OCI-LY3 (cell line): Measurements from ENCODE around the gene OGFOD2.

Source experiments
- H2AFZ ChIP-seq: fragments of 200-600, 300-600 bp; shearing (Covaris generic); 2 replicates; pipeline ENCODE4 v1.6.0; 2014; ENCODE audit warnings: antibody characterized with exemption, low read depth, low read length
- H3K27ac ChIP-seq: fragments of 200-600, 300-600 bp; sonication (generic); 2 replicates; pipeline ENCODE4 v1.5.1; 2014; ENCODE audit warnings: mild to moderate bottlenecking, low read length, moderate library complexity, mixed read lengths
- H3K27me3 ChIP-seq: fragments of 200-600, 300-600 bp; sonication (generic); 2 replicates; pipeline ENCODE4 v1.6.1; 2014; ENCODE audit warnings: low read depth, low read length, mixed read lengths
- H3K36me3 ChIP-seq: fragments of 200-600, 300-600 bp; sonication (generic); replicated peaks from 2 replicates; pipeline ENCODE3; 2014; ENCODE audit warnings: low read depth, low read length, mixed read lengths
- H3K4me1 ChIP-seq: fragments of 300-600, 200-600 bp; sonication (generic); 2 replicates; pipeline ENCODE4 v1.6.1; 2014; ENCODE audit warnings: low read length, mixed read lengths
- H3K4me2 ChIP-seq: fragments of 200-600, 300-600 bp; sonication (generic); 2 replicates; pipeline ENCODE4 v1.6.1; 2014; ENCODE audit warnings: low read length, mixed read lengths
- H3K4me3 ChIP-seq: fragments of 300-600, 200-600 bp; sonication (generic); 2 replicates; pipeline ENCODE4 v1.5.1; 2014; ENCODE audit warnings: antibody characterized with exemption, mild to moderate bottlenecking, low read length, moderate library complexity
- H3K79me2 ChIP-seq: fragments of 300-600, 200-600 bp; shearing (Covaris generic); 2 replicates; pipeline ENCODE4 v1.6.1; 2014; ENCODE audit warnings: mild to moderate bottlenecking, low read length, mixed read lengths
- H3K9ac ChIP-seq: fragments of 300-600, 200-600 bp; shearing (Covaris generic); 2 replicates; pipeline ENCODE4 v1.6.0; 2014; ENCODE audit warnings: mild to moderate bottlenecking, low read length, moderate library complexity
- H3K9me3 ChIP-seq: fragments of 200-600, 300-600 bp; shearing (Covaris generic); 2 replicates; pipeline ENCODE4 v1.6.1; 2014; ENCODE audit warnings: low read length, mixed read lengths; ENCODE audit not compliant: insufficient read depth
- H4K20me1 ChIP-seq: fragments of 200-600, 300-600 bp; sonication (generic); 2 replicates; pipeline ENCODE4 v1.6.1; 2016; ENCODE audit warnings: low read length, mixed read lengths; ENCODE audit not compliant: insufficient read depth
- CTCF ChIP-seq: fragments of 200-600, 300-600 bp; sonication (generic); IDR thresholded peaks from 2 replicates; pipeline ENCODE4 v1.5.1; 2014; ENCODE audit warnings: antibody characterized with exemption, low read length, low read depth
- EZH2phosphoT487 ChIP-seq: fragments of 200-600 bp; shearing (Covaris generic); IDR thresholded peaks from 2 replicates; pipeline ENCODE4 v1.6.1; 2018; ENCODE audit warnings: antibody characterized with exemption, mixed run types, low read depth

Gene OGFOD2

DNA sequence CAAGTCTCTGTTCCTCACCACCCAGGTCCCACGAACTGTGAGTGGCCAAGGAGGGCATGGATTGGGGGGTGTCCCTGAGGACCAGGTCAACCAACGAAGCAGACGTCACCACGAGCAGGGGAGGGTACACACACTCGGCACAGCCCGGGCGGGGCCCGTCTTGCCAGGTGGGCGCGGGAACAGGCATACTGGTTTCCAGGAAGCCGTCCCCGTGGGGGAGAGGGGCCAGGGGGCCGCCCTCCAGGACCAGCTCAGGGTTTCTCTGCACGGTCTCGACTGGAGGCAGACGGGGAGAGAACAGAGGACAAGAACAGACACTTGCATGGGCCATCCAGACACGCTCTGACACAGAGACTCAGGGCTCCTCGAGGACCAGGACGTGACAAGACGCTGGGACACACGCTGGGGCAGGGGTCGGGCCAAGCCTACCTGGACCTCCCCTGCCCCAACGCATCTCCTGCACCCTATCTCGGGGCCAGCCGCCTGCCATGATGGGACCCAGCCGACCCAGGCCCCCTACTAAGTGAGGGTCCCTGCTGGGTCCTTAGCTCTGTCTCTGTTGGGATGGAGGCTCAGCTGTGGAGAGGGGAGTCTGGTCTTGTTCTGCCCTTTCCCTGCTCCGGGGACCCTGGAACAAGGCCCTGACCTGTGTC lies 16.7 kb downstream of the OGFOD2 start:
- no peaks in the 10 kb centered on the region for H3K79me2 ChIP-seq

DNA sequence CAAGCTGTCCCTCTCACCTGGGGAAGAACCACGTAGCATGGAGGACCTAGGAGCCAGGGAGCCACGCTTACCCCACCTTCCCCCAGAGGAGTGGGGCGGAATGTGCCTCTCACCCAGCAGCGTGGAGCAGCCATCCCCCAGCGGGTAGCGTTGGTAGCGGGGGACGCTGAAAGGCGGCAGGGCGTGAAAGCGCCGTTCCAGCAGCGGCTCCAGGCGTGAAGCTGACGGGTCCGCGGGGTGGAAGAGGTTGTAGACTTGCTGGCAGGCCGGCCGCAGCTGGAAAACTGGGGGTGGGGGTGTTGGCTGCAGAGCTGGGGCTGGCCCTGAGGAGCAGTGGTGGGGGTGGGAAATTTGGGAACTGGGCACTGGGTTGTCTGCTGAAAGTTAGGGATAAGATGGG lies 17.3 kb downstream of the OGFOD2 start:
- Histone ChIP-seq H3K4me3 (no peak overlapping the region), H3K36me3 (no peaks in the 10 kb centered on the region), H3K27me3 (peaks cover 6% of the 10 kb centered on the region; the same call in 1 of the 2 replicates), H2AFZ (no peak overlapping the region), H3K4me2 (peak overlapping the region; percentile 68; the same call in 1 of the 2 replicates), H3K4me1 (peaks cover 23% of the 10 kb centered on the region), H3K27ac (no peak overlapping the region), H3K9ac (no peak overlapping the region), H4K20me1 (peaks cover 6% of the 10 kb centered on the region; the same call in 1 of the 2 replicates), H3K79me2 (no peaks in the 10 kb centered on the region), H3K9me3 (no peaks in the 10 kb centered on the region)
- TF ChIP-seq EZH2phosphoT487 (no peak), CTCF (no peak)

More for the DNA sequence above, 16.7 kb downstream of the OGFOD2 start:
- H3K4me2 ChIP-seq: no peak overlapping the region
- H3K4me1 ChIP-seq: peaks cover 23% of the 10 kb centered on the region
- TF ChIP-seq EZH2phosphoT487 (no peak), CTCF (no peak)
- no peaks in the 10 kb centered on the region for H3K36me3 ChIP-seq
- no peaks in the 10 kb centered on the region for H3K9me3 ChIP-seq
- no peak overlapping the region for H2AFZ ChIP-seq
- H3K27ac ChIP-seq: no peak overlapping the region
- peaks cover 6% of the 10 kb centered on the region; the same call in 1 of the 2 replicates for H4K20me1 ChIP-seq
- H3K4me3 ChIP-seq: no peak overlapping the region
- peaks cover 6% of the 10 kb centered on the region; the same call in 1 of the 2 replicates for H3K27me3 ChIP-seq
- no peak overlapping the region for H3K9ac ChIP-seq

DNA sequence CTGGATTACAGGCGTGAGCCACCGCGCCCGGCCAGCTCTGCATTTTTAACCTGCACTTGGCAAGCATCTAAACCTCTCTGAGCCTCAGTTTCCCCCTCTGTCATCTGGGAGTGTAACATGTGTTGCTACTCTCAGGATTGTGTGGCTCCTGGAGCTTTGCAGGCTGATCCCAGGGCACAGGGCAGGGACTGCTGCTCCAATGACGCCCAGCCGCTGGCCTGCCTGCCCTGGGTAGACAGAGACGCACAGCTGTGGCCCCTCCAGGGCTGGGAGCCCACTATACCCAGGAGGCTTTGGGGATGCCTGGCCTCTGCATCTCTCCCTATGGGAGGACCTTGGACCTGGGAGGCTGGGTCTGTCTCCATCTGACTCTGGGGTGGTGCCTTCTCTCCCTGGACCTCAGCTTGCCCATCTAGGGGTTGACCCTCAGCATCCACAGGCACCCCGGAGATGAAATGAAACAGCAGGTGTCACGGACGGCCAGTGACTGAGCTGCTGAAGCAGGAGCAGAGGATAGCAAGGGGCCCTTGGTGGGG lies 19.2 kb downstream of the OGFOD2 start:
- TF ChIP-seq CTCF (no peak), EZH2phosphoT487 (no peak)
- no peak overlapping the region for H3K9ac ChIP-seq
- peak overlapping the region; percentile 54 for H3K4me3 ChIP-seq

DNA sequence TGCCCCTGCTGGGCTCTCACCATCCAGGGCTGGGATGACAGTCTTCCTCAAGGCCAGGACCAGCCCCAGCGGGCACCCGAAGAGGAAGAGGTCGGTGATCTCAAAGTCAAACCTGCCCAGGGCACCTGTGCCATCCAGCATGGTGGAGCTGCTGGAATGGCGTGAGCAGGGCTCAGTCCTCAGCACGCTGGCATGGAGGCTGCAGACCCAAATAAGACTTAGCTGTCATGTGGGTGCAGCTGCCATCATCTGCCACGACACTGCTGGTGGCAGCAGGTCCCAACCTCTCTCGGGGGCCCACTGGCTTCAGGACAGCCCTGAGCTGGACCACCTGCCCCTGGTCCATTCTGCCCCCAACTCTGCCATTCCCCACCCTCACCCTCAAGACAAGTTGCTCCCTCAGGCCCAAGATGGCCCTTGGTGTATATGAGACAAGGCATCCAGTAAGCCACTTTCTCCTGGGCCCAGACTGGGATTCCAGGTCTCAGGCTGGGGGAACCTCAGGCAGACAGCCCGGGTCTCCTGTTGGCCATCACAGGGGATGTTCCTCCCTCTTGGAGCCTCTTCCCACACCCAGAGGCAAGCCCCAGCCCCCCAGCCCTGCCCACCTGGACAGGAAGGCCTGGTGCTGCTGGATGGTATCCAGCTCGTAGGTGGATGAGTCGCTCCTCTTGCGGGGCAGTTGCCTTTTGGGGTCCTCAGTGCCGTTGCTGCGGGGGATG lies 19.9 kb downstream of the OGFOD2 start:
- no peak overlapping the region for H3K9ac ChIP-seq
- H3K27ac ChIP-seq: no peak overlapping the region
- peaks cover 6% of the 10 kb centered on the region; the same call in 1 of the 2 replicates for H4K20me1 ChIP-seq
- H3K4me2 ChIP-seq: no peak overlapping the region
- H3K27me3 ChIP-seq: peaks cover 6% of the 10 kb centered on the region; the same call in 1 of the 2 replicates
- no peak overlapping the region for H3K4me3 ChIP-seq
- H2AFZ ChIP-seq: no peak overlapping the region
- no peaks in the 10 kb centered on the region for H3K36me3 ChIP-seq
- H3K4me1 ChIP-seq: peaks cover 25% of the 10 kb centered on the region
- no peaks in the 10 kb centered on the region for H3K9me3 ChIP-seq
- H3K79me2 ChIP-seq: no peaks in the 10 kb centered on the region
- TF ChIP-seq CTCF (no peak), EZH2phosphoT487 (no peak)

More for the DNA sequence above, 19.2 kb downstream of the OGFOD2 start:
- Histone ChIP-seq H3K27ac (no peak overlapping the region), H2AFZ (no peak overlapping the region), H3K36me3 (no peaks in the 10 kb centered on the region), H3K4me2 (peak overlapping the region; percentile 68), H3K9me3 (no peaks in the 10 kb centered on the region), H4K20me1 (peaks cover 6% of the 10 kb centered on the region; the same call in 1 of the 2 replicates), H3K27me3 (peaks cover 6% of the 10 kb centered on the region; the same call in 1 of the 2 replicates), H3K4me1 (peaks cover 23% of the 10 kb centered on the region), H3K79me2 (no peaks in the 10 kb centered on the region)
